Vagina (tissue), 2 donors: ENCODE data around the gene DOCK4. TPM values are rescaled to one million over a fixed set of nuclear protein-coding genes. Genes with fewer than 3 reads are reported as not detected.

ENCODE experiments used
- DNase-seq, 2 donors: peaks; one replicate each; pipeline ENCODE4 v3.0.0-alpha.2; 2017; ENCODE audit errors: extremely low spot score in 2 of 2
- H3K27ac ChIP-seq: fragments of 200-600 bp; sonication (generic); one replicate; pipeline ENCODE4 v1.5.1; 2019
- H3K27me3 ChIP-seq: fragments of 200-600 bp; sonication (generic); one replicate; pipeline ENCODE4 v1.5.1; 2019
- H3K36me3 ChIP-seq, 2 donors: fragments of 200-600 bp; sonication (generic); one replicate each; pipeline ENCODE4 v1.5.1; 2017 to 2019
- H3K4me1 ChIP-seq: fragments of 200-600 bp; sonication (generic); one replicate; pipeline ENCODE4 v1.5.1; 2019
- H3K4me3 ChIP-seq, 2 donors: fragments of 200-600 bp; sonication (generic); 1 replicate in 1 of 2; 2 replicates in 1 of 2; pipeline ENCODE4 v1.5.1; 2016 to 2019
- H3K9me3 ChIP-seq: fragments of 200-600 bp; sonication (generic); one replicate; pipeline ENCODE4 v1.5.1; 2019
- POLR2A ChIP-seq, 2 donors: fragments of 450-650 bp; IDR thresholded peaks; one replicate each; pipeline ENCODE4 v1.6.1; 2017; ENCODE audit warnings: antibody characterized with exemption in 2 of 2, mild to moderate bottlenecking in 2 of 2, moderate library complexity in 2 of 2
- POLR2AphosphoS5 ChIP-seq, 2 donors: sonication (generic); formaldehyde crosslinking; IDR thresholded peaks; one replicate each; pipeline ENCODE4 v1.9.0; 2017; ENCODE audit warnings: antibody characterized with exemption in 2 of 2, mild to moderate bottlenecking in 2 of 2, low read depth in 1 of 2; ENCODE audit not compliant: insufficient read depth in 1 of 2
- intact Hi-C: fragments of 100-400 bp; cut with DNase I; formaldehyde crosslinking; loops from one replicate; pipeline ENCODE4 v1.15.1; 2023
- total RNA-seq: library from RNA; depleted of rRNA; stranded (reverse); fragments of >200 nt; gene quantifications from one replicate; pipeline ENCODE4 v1.2.3, GENCODE V29; 2016
- TF ChIP-seq, protein P1 (sequence below), 3 experiments: fragments of 450-650 bp in 2 of 3; fragments of 200-600 bp in 1 of 3; sonication (generic) in 1 of 3; IDR thresholded peaks; one replicate each; pipeline ENCODE4 v1.5.1; 2017 to 2019; ENCODE audit warnings: antibody characterized with exemption in 3 of 3, mild to moderate bottlenecking in 2 of 3, moderate library complexity in 2 of 3

The DOCK4 gene
- total RNA-seq, 1 donor from 2014 or later: 40.3 TPM

DNA sequence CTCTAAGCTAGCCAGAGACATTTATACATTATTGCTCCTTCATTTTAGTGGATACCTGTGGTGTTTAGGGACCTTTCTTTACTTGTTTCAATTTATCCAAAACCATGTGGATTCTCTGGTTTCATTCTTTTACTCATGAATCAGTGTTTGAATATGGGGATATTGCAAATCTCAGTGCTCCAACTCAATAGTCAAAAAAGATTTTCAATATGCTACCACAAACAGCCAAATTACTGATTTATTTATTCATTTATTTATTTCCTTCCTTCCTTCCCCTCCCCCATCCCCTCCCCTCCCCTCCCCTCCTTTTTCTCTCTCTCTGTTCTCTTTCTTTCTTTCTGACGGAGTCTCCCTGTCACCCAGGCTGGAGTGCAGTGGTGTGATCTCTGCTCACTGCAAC is 390.8 kb downstream of the DOCK4 start:
- no peak overlapping the region for H3K4me3 ChIP-seq
- no peaks in the 10 kb centered on the region for H3K27me3 ChIP-seq
- H3K9me3 ChIP-seq: no peaks in the 10 kb centered on the region
- intact Hi-C loops: no loop called here
- no peak for DNase-seq
- no peaks in the 10 kb centered on the region for H3K36me3 ChIP-seq
- no peaks in the 10 kb centered on the region for H3K4me1 ChIP-seq
- TF ChIP-seq POLR2AphosphoS5 (IDR thresholded peaks at IDR 0.05; ENCODE audit: insufficient read depth in 1 of 2, low read depth in 1 of 2) (no peak), POLR2A (IDR thresholded peaks at IDR 0.05) (no peak)
- TF ChIP-seq, protein P1, sequence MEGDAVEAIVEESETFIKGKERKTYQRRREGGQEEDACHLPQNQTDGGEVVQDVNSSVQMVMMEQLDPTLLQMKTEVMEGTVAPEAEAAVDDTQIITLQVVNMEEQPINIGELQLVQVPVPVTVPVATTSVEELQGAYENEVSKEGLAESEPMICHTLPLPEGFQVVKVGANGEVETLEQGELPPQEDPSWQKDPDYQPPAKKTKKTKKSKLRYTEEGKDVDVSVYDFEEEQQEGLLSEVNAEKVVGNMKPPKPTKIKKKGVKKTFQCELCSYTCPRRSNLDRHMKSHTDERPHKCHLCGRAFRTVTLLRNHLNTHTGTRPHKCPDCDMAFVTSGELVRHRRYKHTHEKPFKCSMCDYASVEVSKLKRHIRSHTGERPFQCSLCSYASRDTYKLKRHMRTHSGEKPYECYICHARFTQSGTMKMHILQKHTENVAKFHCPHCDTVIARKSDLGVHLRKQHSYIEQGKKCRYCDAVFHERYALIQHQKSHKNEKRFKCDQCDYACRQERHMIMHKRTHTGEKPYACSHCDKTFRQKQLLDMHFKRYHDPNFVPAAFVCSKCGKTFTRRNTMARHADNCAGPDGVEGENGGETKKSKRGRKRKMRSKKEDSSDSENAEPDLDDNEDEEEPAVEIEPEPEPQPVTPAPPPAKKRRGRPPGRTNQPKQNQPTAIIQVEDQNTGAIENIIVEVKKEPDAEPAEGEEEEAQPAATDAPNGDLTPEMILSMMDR (IDR thresholded peaks at IDR 0.05): no peak
- no peak overlapping the region for H3K27ac ChIP-seq

- Histone ChIP-seq H3K27me3 (no peaks in the 10 kb centered on the region), H3K27ac (no peak overlapping the region), H3K4me1 (no peaks in the 10 kb centered on the region), H3K4me3 (no peak overlapping the region), H3K36me3 (peaks cover 0 to 7% of the 10 kb centered on the region in 2 donors), H3K9me3 (no peaks in the 10 kb centered on the region)
- TF ChIP-seq POLR2AphosphoS5 (IDR thresholded peaks at IDR 0.05; ENCODE audit: insufficient read depth in 1 of 2, low read depth in 1 of 2) (no peak), POLR2A (IDR thresholded peaks at IDR 0.05) (no peak)
- TF ChIP-seq, protein P1 (IDR thresholded peaks at IDR 0.05): no peak
- intact Hi-C loops: no loop called here
- DNase-seq: no peak
Measured at GRCh38 chr7:111813306-111813705, 392.9 kb downstream of the DOCK4 start.

- intact Hi-C loops: no loop called here
- H3K27me3 ChIP-seq: no peaks in the 10 kb centered on the region
- no peak overlapping the region for H3K4me3 ChIP-seq
- H3K9me3 ChIP-seq: no peaks in the 10 kb centered on the region
- peaks cover 0 to 11% of the 10 kb centered on the region in 2 donors for H3K36me3 ChIP-seq
- no peaks in the 10 kb centered on the region for H3K4me1 ChIP-seq
- DNase-seq: no peak
- H3K27ac ChIP-seq: no peak overlapping the region
- TF ChIP-seq POLR2AphosphoS5 (IDR thresholded peaks at IDR 0.05; ENCODE audit: insufficient read depth in 1 of 2, low read depth in 1 of 2) (no peak), POLR2A (IDR thresholded peaks at IDR 0.05) (no peak)
- TF ChIP-seq, protein P1 (IDR thresholded peaks at IDR 0.05): no peak
Measured at GRCh38 chr7:111806232-111806631, 400.0 kb downstream of the DOCK4 start.

DNA sequence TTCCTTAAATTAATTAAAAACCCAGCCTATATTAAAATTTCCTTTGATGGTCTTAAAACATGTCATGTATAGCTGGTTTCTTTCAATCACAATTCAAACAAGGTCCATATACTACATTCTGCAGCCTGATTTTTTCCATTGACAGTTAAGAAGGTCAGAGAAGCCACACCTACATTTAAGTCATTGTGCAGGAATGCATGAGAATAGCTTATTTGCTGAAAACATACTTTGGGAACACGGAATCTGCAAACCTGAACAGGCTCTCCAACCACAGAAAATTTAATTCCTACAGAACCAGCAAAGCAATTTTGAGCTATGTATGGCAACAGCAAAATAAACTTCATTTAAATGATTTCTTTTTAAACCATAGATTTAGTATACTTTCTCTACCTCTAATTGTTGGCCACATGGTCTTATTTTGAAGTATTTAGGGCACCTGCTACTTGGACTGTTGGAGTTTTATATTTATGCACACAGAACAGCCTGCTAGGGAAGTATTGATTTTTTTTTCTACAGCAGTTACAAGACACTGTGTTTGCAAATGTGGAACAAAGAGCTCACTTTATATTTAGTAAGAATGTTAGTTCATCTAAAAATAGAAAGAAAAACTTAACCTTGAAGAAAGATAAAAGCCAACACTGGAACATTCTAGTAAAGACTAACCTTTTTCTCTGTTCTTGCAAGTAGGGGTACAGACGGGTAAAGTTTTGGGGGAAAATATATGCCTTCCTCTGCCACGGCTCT is 403.0 kb downstream of the DOCK4 start:
- Histone ChIP-seq H3K27me3 (no peaks in the 10 kb centered on the region), H3K4me1 (no peaks in the 10 kb centered on the region), H3K27ac (no peak overlapping the region), H3K36me3 (peaks cover 0 to 3% of the 10 kb centered on the region in 2 donors), H3K4me3 (no peak overlapping the region), H3K9me3 (peaks cover 10% of the 10 kb centered on the region)
- no peak for DNase-seq
- no peak for TF ChIP-seq POLR2AphosphoS5 (IDR thresholded peaks at IDR 0.05; ENCODE audit: insufficient read depth in 1 of 2, low read depth in 1 of 2)
- TF ChIP-seq, protein P1 (IDR thresholded peaks at IDR 0.05): no peak
- no peak for TF ChIP-seq POLR2A (IDR thresholded peaks at IDR 0.05)
- intact Hi-C loops: no loop called here

DNA sequence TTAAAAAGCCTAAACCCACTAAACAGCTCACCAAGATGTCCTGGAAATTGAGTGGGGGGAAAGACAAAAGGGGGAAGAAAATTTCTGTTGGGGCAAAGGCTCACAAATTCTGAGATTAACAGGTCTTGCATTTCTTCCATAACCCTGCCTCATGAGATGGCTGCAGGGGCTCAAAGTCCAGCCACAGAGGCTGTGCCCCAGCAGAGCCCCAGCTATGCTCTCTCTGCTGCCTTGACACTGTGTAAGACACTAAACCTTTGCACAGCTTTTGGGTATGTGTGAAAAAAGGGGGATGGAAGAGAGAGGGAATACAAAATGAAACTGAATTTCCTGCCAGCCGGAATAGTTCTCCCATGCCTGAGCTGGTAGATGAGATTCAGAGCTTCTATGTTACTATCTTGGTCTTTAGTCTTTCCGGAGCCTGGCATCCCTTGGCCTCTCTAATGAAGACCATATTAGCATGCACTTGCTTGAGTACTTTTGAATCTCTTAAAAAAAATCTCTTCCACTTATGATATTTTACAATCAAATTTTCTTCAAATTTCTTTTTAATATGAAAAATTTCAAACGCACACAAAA is 403.9 kb downstream of the DOCK4 start:
- intact Hi-C loops: no loop called here
- Histone ChIP-seq H3K4me1 (no peaks in the 10 kb centered on the region), H3K9me3 (peaks cover 19% of the 10 kb centered on the region), H3K27ac (no peak overlapping the region), H3K27me3 (no peaks in the 10 kb centered on the region), H3K36me3 (peaks cover 0 to 9% of the 10 kb centered on the region in 2 donors), H3K4me3 (no peak overlapping the region)
- no peak for DNase-seq
- no peak for TF ChIP-seq POLR2AphosphoS5 (IDR thresholded peaks at IDR 0.05; ENCODE audit: insufficient read depth in 1 of 2, low read depth in 1 of 2)
- TF ChIP-seq, protein P1 (IDR thresholded peaks at IDR 0.05): no peak
- no peak for TF ChIP-seq POLR2A (IDR thresholded peaks at IDR 0.05)
